ENCODE data around the gene POLR2F.

- no peak for TF ChIP-seq CTCF (IDR thresholded peaks at IDR 0.05)
- TF ChIP-seq POLR2A (IDR thresholded peaks at IDR 0.05) = no peak
These were observed 13.6 kb downstream of the POLR2F start for GRCh38 chr22:37967147-37967546.

Data from vagina (tissue), 2 donors.